Ammon's horn (tissue), 1 donor: ENCODE measurements around the gene AOC2.
"Not testable (repeated sequence)": the region's sequence is repeated elsewhere in the genome, so short reads cannot be mapped to it uniquely, and the experiment has no call there.

Experiments used
- DNase-seq: peaks from one replicate; pipeline ENCODE4 v3.0.0-alpha.2; 2016; ENCODE audit warnings: low spot score

AOC2 gene

GRCh38 chr17:42853968-42854790 is 9.8 kb downstream of the AOC2 start:
- no peak for DNase-seq

GRCh38 chr17:42855048-42855596 is 10.7 kb downstream of the AOC2 start:
- DNase-seq = no peak

- DNase-seq = not testable (repeated sequence)
Measured at GRCh38 chr17:42856093-42856492, 11.7 kb downstream of the AOC2 start.

GRCh38 chr17:42856516-42856915 is 12.1 kb downstream of the AOC2 start:
- not testable (repeated sequence) for DNase-seq

GRCh38 chr17:42857389-42857788 is 13.0 kb downstream of the AOC2 start:
- DNase-seq = no peak

GRCh38 chr17:42865638-42866094 is 21.3 kb downstream of the AOC2 start:
- DNase-seq = no peak

GRCh38 chr17:42866216-42866615 is 21.8 kb downstream of the AOC2 start:
- no peak for DNase-seq

GRCh38 chr17:42866631-42867575 is 22.5 kb downstream of the AOC2 start:
- no peak for DNase-seq

GRCh38 chr17:42867694-42868261 is 23.4 kb downstream of the AOC2 start:
- DNase-seq = not testable (repeated sequence)

- no peak for DNase-seq
Measured at GRCh38 chr17:42868338-42868737, 24.0 kb downstream of the AOC2 start.

GRCh38 chr17:42871647-42872046 is 27.3 kb downstream of the AOC2 start:
- DNase-seq = no peak

- DNase-seq = no peak
Measured at GRCh38 chr17:42872251-42872965, 28.0 kb downstream of the AOC2 start.

- DNase-seq = no peak
Measured at GRCh38 chr17:42873315-42873714, 28.9 kb downstream of the AOC2 start.

- not testable (repeated sequence) for DNase-seq
Measured at GRCh38 chr17:42873932-42874695, 29.7 kb downstream of the AOC2 start.

- no peak for DNase-seq
Measured at GRCh38 chr17:42877037-42877436, 32.7 kb downstream of the AOC2 start.

GRCh38 chr17:42878123-42878880 is 33.9 kb downstream of the AOC2 start:
- DNase-seq = no peak

- DNase-seq = no peak
Measured at GRCh38 chr17:42878924-42879595, 34.7 kb downstream of the AOC2 start.

GRCh38 chr17:42879596-42879985 is 35.2 kb downstream of the AOC2 start:
- no peak for DNase-seq

GRCh38 chr17:42880776-42881310 is 36.5 kb downstream of the AOC2 start:
- no peak for DNase-seq
